ENCODE data around the gene CRYZ.
"Not testable (repeated sequence)": the region's sequence is repeated elsewhere in the genome, so short reads cannot be mapped to it uniquely, and the experiment has no call there.

CRYZ gene

GRCh38 chr1:74674278-74675048 lies 58.4 kb downstream of the CRYZ start:
- no peak overlapping the region for H3K27ac ChIP-seq
- no peak for TF ChIP-seq CTCF (conservative IDR thresholded peaks at IDR 0.05)

- H3K27ac ChIP-seq = no peak within 1 kb of the TSS
- TF ChIP-seq CTCF (conservative IDR thresholded peaks at IDR 0.05) = no peak
These were observed 59.3 kb downstream of the CRYZ start, which contains the start of gene ERICH3 for GRCh38 chr1:74673351-74674111. Gene ERICH3, minus strand, starts transcription at chr1:74673792. Its CDS starts 273 bp downstream, at chr1:74673519.

- not testable (repeated sequence) for H3K27ac ChIP-seq
These were observed 62.0 kb downstream of the CRYZ start for GRCh38 chr1:74670866-74671265.

Data from VCaP (cell line).